ENCODE measurements around the gene TMEM198. TPM values are rescaled to one million over a fixed set of nuclear protein-coding genes. Genes with fewer than 3 reads are reported as not detected.
A peak's percentile ranks its signal among the peaks of the same experiment; 100 is the strongest.

TMEM198 gene
- total and polyA plus RNA-seq, 2 experiments from 2014 or later = 6.7 to 12.2 TPM

DNA sequence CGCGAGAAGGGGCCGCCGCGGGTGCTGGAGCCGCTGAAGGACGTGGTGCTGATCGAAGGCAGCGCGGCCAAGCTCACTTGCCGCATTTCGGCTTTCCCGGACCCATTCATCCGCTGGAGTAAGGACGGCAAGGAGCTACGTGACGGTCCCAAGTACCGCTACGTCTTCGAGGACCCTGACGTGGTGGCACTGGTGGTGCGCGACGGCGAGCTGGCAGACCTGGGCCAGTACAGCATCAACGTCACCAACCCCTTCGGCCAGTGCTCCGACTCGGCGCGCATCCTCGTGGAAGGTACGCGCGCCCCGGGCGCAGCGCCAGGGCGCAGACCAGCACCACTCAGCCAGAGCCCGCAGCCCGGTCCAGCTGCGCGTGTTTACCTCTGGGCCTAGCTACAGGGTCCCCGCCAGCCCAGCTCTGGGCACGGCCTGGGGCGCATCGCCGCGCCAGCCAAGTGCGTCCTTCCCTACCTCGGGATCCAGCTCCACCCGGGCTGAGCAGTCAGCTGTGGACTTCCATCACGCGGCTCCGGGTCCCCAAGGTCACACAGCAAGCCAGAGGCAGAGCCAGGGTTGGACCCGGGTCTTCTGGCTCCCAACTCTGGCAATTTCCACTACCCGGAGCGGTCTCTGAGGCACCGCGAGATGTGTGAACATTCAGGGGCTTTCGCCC is 46.9 kb upstream of the TMEM198 start:
- TF ChIP-seq, protein P1, sequence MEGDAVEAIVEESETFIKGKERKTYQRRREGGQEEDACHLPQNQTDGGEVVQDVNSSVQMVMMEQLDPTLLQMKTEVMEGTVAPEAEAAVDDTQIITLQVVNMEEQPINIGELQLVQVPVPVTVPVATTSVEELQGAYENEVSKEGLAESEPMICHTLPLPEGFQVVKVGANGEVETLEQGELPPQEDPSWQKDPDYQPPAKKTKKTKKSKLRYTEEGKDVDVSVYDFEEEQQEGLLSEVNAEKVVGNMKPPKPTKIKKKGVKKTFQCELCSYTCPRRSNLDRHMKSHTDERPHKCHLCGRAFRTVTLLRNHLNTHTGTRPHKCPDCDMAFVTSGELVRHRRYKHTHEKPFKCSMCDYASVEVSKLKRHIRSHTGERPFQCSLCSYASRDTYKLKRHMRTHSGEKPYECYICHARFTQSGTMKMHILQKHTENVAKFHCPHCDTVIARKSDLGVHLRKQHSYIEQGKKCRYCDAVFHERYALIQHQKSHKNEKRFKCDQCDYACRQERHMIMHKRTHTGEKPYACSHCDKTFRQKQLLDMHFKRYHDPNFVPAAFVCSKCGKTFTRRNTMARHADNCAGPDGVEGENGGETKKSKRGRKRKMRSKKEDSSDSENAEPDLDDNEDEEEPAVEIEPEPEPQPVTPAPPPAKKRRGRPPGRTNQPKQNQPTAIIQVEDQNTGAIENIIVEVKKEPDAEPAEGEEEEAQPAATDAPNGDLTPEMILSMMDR (IDR thresholded peaks at IDR 0.05; ENCODE audit: low read depth, low read length) = no peak
- peak overlapping the region; percentile 36 for H3K4me3 ChIP-seq
- no peak overlapping the region for H3K27ac ChIP-seq
- peak in 1 of 2 donors; percentile 21 for DNase-seq (ENCODE audit: low read depth in 1 of 2, low spot score in 1 of 2)
- H3K9me3 ChIP-seq (ENCODE audit: low read depth) = no peaks in the 10 kb centered on the region
- peaks cover 6% of the 10 kb centered on the region for H3K36me3 ChIP-seq
- H3K4me1 ChIP-seq (ENCODE audit: low read depth) = peaks cover 29% of the 10 kb centered on the region
- H3K27me3 ChIP-seq = peaks cover 8% of the 10 kb centered on the region

- H3K27ac ChIP-seq = peak overlapping the region; percentile 85
- H3K27me3 ChIP-seq = peaks cover 8% of the 10 kb centered on the region
- TF ChIP-seq, protein P1 (IDR thresholded peaks at IDR 0.05; ENCODE audit: low read depth, low read length) = no peak
- H3K36me3 ChIP-seq = peaks cover 5% of the 10 kb centered on the region
- DNase-seq (ENCODE audit: low read depth in 1 of 2, low spot score in 1 of 2) = peak; percentile 89 to 91
- peak overlapping the region; percentile 36 for H3K4me3 ChIP-seq
- peaks cover 29% of the 10 kb centered on the region for H3K4me1 ChIP-seq (ENCODE audit: low read depth)
- no peaks in the 10 kb centered on the region for H3K9me3 ChIP-seq (ENCODE audit: low read depth)
Observed at GRCh38 chr2:219497495-219498279, 46.1 kb upstream of the TMEM198 start.

DNA sequence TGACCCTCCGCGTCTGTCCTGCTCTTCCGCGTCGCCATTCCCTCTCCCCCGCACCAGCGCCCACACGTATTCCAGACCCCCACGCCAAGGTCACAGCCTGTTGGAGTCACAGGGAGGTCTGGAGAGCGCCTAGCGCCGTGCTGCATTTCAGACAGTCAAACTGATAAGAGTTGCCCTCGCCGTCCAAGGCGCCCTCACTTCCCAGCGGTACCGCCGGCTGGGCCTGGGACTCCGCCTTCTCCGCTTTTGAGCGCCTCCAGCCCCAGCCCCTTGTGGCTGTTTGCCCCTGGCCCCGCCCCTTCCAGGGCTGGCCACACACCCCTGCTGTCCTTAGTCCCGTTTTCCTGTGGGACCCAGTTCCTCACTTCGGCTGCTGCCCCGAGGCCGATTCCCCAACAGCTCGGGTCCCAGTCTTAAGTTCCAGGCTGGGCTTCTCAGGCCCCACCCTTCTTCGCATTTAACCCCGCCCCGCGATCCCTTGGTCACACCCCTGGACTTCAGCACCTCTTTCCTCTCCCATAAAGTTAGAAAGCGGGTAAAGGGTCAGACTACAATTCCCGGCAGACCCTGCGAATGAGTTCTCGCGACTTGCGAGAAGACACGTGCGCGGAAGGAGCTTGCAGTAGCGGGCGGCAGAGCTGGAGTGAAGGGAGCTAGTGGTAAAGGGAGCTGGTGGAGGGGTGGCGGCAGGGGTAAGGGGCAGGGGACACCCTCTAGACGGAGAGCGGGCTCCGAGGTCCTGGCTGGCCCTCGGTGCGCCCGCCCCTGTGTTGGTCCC is 45.4 kb upstream of the TMEM198 start, which contains the start of gene GMPPA:
TSS of gene GMPPA (plus strand) at position 612 of the 778 bp plus-strand sequence. CDS start 1,085 bp downstream, outside the sequence.
- H3K4me1 ChIP-seq (ENCODE audit: low read depth) = peaks cover 29% of the 10 kb centered on the region
- no peaks in the 10 kb centered on the region for H3K36me3 ChIP-seq
- H3K27ac ChIP-seq = peak within 1 kb of the TSS; percentile 85
- peak; percentile 98 to 99 for DNase-seq (ENCODE audit: low read depth in 1 of 2, low spot score in 1 of 2)
- TF ChIP-seq, protein P1 (IDR thresholded peaks at IDR 0.05; ENCODE audit: low read depth, low read length) = no peak
- H3K4me3 ChIP-seq = peak within 1 kb of the TSS; percentile 39
- peaks cover 8% of the 10 kb centered on the region for H3K27me3 ChIP-seq
- no peaks in the 10 kb centered on the region for H3K9me3 ChIP-seq (ENCODE audit: low read depth)

DNA sequence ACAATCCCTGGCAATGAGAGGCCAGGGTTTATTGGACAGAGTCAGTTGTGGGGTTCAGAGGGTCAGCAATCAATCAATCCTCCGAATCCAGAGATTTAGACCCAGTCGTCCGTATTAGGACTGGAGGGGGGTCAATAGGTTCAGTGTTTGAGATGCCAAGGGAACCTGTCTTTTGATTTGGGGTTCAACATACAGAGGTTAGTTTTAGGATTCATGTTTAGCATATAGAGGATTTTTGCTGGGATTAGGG is 44.8 kb upstream of the TMEM198 start:
- peaks cover 29% of the 10 kb centered on the region for H3K4me1 ChIP-seq (ENCODE audit: low read depth)
- no peaks in the 10 kb centered on the region for H3K9me3 ChIP-seq (ENCODE audit: low read depth)
- no peak for DNase-seq (ENCODE audit: low read depth in 1 of 2, low spot score in 1 of 2)
- TF ChIP-seq, protein P1 (IDR thresholded peaks at IDR 0.05; ENCODE audit: low read depth, low read length) = no peak
- H3K27ac ChIP-seq = peak overlapping the region; percentile 60
- peaks cover 8% of the 10 kb centered on the region for H3K27me3 ChIP-seq
- no peaks in the 10 kb centered on the region for H3K36me3 ChIP-seq
- H3K4me3 ChIP-seq = peak overlapping the region; percentile 39

- no peak for DNase-seq (ENCODE audit: low read depth in 1 of 2, low spot score in 1 of 2)
- peak overlapping the region; percentile 39 for H3K4me3 ChIP-seq
- H3K36me3 ChIP-seq = no peaks in the 10 kb centered on the region
- no peak overlapping the region for H3K27ac ChIP-seq
- TF ChIP-seq, protein P1 (IDR thresholded peaks at IDR 0.05; ENCODE audit: low read depth, low read length) = no peak
- peaks cover 8% of the 10 kb centered on the region for H3K27me3 ChIP-seq
- H3K4me1 ChIP-seq (ENCODE audit: low read depth) = peaks cover 29% of the 10 kb centered on the region
- no peaks in the 10 kb centered on the region for H3K9me3 ChIP-seq (ENCODE audit: low read depth)
Observed at GRCh38 chr2:219499555-219499954, 44.3 kb upstream of the TMEM198 start.
